Measurements from ENCODE around the gene SUPT3H.

Gene SUPT3H

DNA sequence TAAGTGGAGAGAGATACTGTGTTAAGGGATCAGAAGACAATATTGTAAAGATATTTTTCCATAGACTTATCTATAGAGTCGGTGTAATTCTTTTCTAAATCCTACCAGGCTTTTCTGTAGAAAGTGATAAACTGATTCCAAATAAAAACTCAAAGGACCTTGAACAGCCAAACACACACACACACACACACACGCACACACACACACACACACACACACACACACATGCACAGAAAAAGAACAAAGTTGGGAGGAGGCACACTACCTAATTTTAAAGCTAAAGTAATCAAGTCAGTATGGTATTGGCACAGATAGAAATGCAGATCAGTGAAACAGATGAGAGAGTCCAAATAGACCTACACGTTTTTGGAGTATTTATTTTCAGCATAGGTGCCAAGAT, 534.0 kb downstream of the SUPT3H start:
- TF ChIP-seq, protein P1, sequence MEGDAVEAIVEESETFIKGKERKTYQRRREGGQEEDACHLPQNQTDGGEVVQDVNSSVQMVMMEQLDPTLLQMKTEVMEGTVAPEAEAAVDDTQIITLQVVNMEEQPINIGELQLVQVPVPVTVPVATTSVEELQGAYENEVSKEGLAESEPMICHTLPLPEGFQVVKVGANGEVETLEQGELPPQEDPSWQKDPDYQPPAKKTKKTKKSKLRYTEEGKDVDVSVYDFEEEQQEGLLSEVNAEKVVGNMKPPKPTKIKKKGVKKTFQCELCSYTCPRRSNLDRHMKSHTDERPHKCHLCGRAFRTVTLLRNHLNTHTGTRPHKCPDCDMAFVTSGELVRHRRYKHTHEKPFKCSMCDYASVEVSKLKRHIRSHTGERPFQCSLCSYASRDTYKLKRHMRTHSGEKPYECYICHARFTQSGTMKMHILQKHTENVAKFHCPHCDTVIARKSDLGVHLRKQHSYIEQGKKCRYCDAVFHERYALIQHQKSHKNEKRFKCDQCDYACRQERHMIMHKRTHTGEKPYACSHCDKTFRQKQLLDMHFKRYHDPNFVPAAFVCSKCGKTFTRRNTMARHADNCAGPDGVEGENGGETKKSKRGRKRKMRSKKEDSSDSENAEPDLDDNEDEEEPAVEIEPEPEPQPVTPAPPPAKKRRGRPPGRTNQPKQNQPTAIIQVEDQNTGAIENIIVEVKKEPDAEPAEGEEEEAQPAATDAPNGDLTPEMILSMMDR (IDR thresholded peaks at IDR 0.05; ENCODE audit: low read depth, low read length, missing control alignments), result no peak
- no peak for DNase-seq (ENCODE audit: low read depth)
- in situ Hi-C loops (cut with HindIII; ENCODE audit: low sequenced_read_pairs), result no loop called here
- H3K4me3 ChIP-seq (ENCODE audit: low read depth, low read length), result no peak overlapping the region

DNA sequence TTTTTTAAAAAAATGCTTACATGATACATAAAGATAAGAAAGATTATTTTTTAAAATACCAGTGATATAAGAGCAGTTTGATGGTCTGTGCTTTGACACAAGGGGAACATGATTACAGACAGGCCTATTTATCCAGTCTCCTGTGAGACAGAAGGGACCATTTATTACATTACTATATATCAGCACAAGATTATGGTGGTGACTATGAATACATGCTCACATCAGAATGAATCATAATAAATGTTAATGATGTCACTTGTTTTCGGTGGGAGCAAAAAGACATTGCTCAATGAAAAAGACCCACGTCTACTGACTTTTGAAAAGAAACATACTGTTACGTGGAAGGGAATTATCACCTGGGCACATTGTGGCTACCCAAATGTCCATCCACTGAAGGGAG, 535.1 kb downstream of the SUPT3H start:
- TF ChIP-seq, protein P1 (IDR thresholded peaks at IDR 0.05; ENCODE audit: low read depth, low read length, missing control alignments), result no peak
- no peak for DNase-seq (ENCODE audit: low read depth)
- H3K4me3 ChIP-seq (ENCODE audit: low read depth, low read length), result no peak overlapping the region
- in situ Hi-C loops (cut with HindIII; ENCODE audit: low sequenced_read_pairs), result no loop called here

DNA sequence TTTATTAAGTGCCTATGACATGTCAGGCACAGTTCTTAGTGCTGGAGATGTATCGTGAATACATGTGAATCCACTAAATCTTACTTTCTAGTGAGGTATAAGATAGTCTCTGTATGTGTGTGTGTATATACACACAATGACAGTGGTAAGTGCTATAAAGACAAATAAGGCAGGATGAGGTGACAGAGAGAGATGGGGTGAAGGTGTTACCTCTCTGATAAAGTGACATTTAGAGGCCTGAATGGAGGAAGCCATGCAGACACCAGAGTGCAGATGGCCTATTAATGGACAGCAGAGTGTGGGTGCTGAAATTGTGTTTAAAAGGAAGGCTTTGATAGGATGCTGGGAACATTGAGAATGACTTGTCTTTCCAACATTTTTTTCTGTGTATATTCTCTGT, 535.9 kb downstream of the SUPT3H start:
- no peak for DNase-seq (ENCODE audit: low read depth)
- no peak overlapping the region for H3K4me3 ChIP-seq (ENCODE audit: low read depth, low read length)
- TF ChIP-seq, protein P1 (IDR thresholded peaks at IDR 0.05; ENCODE audit: low read depth, low read length, missing control alignments), result no peak
- in situ Hi-C loops (cut with HindIII; ENCODE audit: low sequenced_read_pairs), result no loop called here

DNA sequence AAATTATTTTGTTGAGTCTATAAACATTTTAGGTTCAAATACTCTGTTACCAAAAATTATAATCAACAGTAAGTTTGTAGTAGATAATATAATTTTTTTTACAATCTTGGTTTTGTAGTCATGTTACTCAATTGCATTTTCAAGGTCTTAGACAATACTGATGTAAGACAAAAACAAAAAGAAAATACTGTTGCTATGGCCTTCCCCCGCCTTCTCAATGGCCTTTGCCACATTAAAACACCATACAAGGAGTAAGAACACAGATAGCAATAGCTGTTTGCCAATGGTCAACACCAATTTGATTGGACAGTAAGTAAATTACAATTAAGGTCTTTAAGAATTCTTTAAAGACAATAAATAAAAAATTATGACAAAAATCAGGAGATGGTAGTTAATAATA, 540.0 kb downstream of the SUPT3H start:
- TF ChIP-seq, protein P1 (IDR thresholded peaks at IDR 0.05; ENCODE audit: low read depth, low read length, missing control alignments), result no peak
- no peak for DNase-seq (ENCODE audit: low read depth)
- no peak overlapping the region for H3K4me3 ChIP-seq (ENCODE audit: low read depth, low read length)
- in situ Hi-C loops (cut with HindIII; ENCODE audit: low sequenced_read_pairs), result no loop called here

DNA sequence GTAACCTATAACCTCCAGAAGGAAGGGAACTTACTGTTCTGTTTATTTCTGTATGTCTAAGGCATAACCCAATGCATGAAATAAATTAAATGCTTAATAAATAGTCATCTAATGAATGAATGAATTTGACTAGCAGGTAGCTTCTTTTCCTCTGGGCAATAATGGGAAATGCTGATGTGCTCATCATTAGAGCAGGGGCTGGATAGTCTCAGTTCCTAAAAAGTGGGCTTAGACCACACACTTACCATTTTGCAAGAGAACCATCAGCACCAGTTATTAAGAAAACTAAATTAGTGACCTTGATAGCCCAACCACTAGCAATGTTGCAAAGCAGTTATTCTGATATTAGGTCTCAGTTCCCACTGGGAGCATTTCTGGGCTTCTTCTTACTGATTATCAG, 540.5 kb downstream of the SUPT3H start:
- in situ Hi-C loops (cut with HindIII; ENCODE audit: low sequenced_read_pairs), result no loop called here
- no peak for DNase-seq (ENCODE audit: low read depth)
- no peak overlapping the region for H3K4me3 ChIP-seq (ENCODE audit: low read depth, low read length)
- TF ChIP-seq, protein P1 (IDR thresholded peaks at IDR 0.05; ENCODE audit: low read depth, low read length, missing control alignments), result no peak

DNA sequence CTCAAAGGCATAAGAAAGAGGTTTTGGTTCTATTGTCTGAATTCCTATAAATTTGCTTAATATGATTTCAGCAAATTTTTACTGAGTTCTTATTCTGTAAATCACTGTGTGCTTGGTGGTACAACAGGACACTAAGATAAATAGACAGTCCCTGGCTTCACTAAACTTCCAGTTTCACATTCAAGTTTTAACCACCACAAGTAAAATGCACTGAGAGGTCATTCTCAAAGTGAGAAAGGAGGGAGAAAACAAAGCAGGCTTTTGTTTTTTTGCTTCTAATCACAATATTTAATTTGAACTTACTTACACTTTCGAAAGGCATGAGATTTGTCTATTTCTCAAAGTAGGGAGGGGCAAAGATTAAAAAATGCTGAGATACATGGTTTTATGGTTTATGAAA, 544.5 kb downstream of the SUPT3H start:
- in situ Hi-C loops (cut with HindIII; ENCODE audit: low sequenced_read_pairs), result no loop called here
- TF ChIP-seq, protein P1 (IDR thresholded peaks at IDR 0.05; ENCODE audit: low read depth, low read length, missing control alignments), result no peak
- DNase-seq (ENCODE audit: low read depth), result no peak
- no peak overlapping the region for H3K4me3 ChIP-seq (ENCODE audit: low read depth, low read length)

Data from astrocyte of the cerebellum (primary cell).